GM18505 (cell line): Measurements from ENCODE around the gene KCNK4.

ENCODE experiments used
- ATAC-seq: cut with Tn5 transposase; IDR thresholded peaks from one replicate; pipeline ENCODE4 v1.9.1; 2021; ENCODE audit not compliant: unreplicated experiment
- POLR2A ChIP-seq: IDR thresholded peaks from 4 replicates; pipeline ENCODE4 v1.6.1; 2011; ENCODE audit warnings: borderline replicate concordance; ENCODE audit not compliant: insufficient read depth, insufficient read length; ENCODE audit errors: extremely low read depth

KCNK4 gene

GRCh38 chr11:64338716-64339115 lies 47.6 kb downstream of the KCNK4 start:
- no peak for ATAC-seq
- TF ChIP-seq POLR2A, result no peak

GRCh38 chr11:64339286-64339685 lies 48.2 kb downstream of the KCNK4 start:
- TF ChIP-seq POLR2A, result no peak
- ATAC-seq, result no peak

- peak; percentile 65 for TF ChIP-seq POLR2A
- peak; percentile 38 for ATAC-seq
Observed at GRCh38 chr11:64339754-64340408, 48.8 kb downstream of the KCNK4 start, which contains the start of gene CCDC88B. CCDC88B (plus strand) TSS chr11:64340204; CDS start chr11:64340267, 63 bp downstream.

- TF ChIP-seq POLR2A, result peak; percentile 52
- peak; percentile 35 for ATAC-seq
Observed at GRCh38 chr11:64340671-64341335, 49.7 kb downstream of the KCNK4 start.

- no peak for TF ChIP-seq POLR2A
- no peak for ATAC-seq
Observed at GRCh38 chr11:64341429-64341828, 50.3 kb downstream of the KCNK4 start.

GRCh38 chr11:64341851-64342791 lies 51.0 kb downstream of the KCNK4 start:
- TF ChIP-seq POLR2A, result no peak

GRCh38 chr11:64342869-64343745 lies 52.0 kb downstream of the KCNK4 start:
- TF ChIP-seq POLR2A, result no peak
- ATAC-seq, result no peak

More at GRCh38 chr11:64341851-64342791, 51.0 kb downstream of the KCNK4 start:
- ATAC-seq, result peak; percentile 48

GRCh38 chr11:64343767-64344559 lies 52.9 kb downstream of the KCNK4 start:
- TF ChIP-seq POLR2A, result no peak
- ATAC-seq, result no peak

GRCh38 chr11:64344787-64345186 lies 53.7 kb downstream of the KCNK4 start:
- no peak for ATAC-seq

GRCh38 chr11:64347193-64347867 lies 56.2 kb downstream of the KCNK4 start:
- TF ChIP-seq POLR2A, result no peak
- ATAC-seq, result no peak

More at GRCh38 chr11:64344787-64345186, 53.7 kb downstream of the KCNK4 start:
- TF ChIP-seq POLR2A, result no peak

GRCh38 chr11:64348383-64349024 lies 57.4 kb downstream of the KCNK4 start:
- no peak for ATAC-seq
- TF ChIP-seq POLR2A, result no peak
